ENCODE measurements around the gene NTF3.

The NTF3 gene

GRCh38 chr12:5537771-5538170, 105.9 kb downstream of the NTF3 start:
- H3K36me3 Mint-ChIP-seq, result no peaks in the 10 kb centered on the region
- DNase-seq (ENCODE audit: low spot score in 2 of 2) (no peak), ATAC-seq (no peak)
- peaks cover 14% of the 10 kb centered on the region for H3K9me3 Mint-ChIP-seq
- no peak overlapping the region for H3K4me3 Mint-ChIP-seq
- no peaks in the 10 kb centered on the region for H3K4me1 Mint-ChIP-seq
- no peak overlapping the region for H3K27ac Mint-ChIP-seq

Data from stimulated activated effector memory CD8-positive, alpha-beta T cell treated with anti-CD3 and anti-CD28 coated beads, Interleukin-12 subunit alpha, Interleukin-12 subunit beta, amount 100 ng/mL, for 72 hours (primary cell).